GM12878 (cell line): ENCODE results near the gene MDGA2. TPM values are rescaled to one million over a fixed set of nuclear protein-coding genes. Genes with fewer than 3 reads are reported as not detected.

Experiments
- ATAC-seq: fragments of 200-7000 bp; cut with Tn5 transposase; 3 replicates; pipeline ENCODE4 v1.9.1; 2020; ENCODE audit warnings: mild to moderate bottlenecking, moderate library complexity
- BruUV-seq: library from RNA; stranded (reverse); fragments of 400-500 nt; replicated peaks from 2 replicates; lab custom pipeline; 2021; lab: Mats Ljungman, UMichigan
- CTCF ChIA-PET: fragments of 300-600 bp; sonication (Branson Sonifier 250); formaldehyde crosslinking; extraction: SDS; loops from one replicate; lab custom pipeline; 2021; ENCODE audit warnings: inconsistent platforms; lab: Yijun Ruan, JAX
- POLR2A ChIA-PET: fragments of 350-600 bp; formaldehyde crosslinking; extraction: SDS; loops from one replicate; lab custom pipeline; 2021; ENCODE audit warnings: inconsistent platforms; lab: Charles Lee
- RAD21 ChIA-PET: fragments of 300-600 bp; sonication (Branson Sonifier 250); formaldehyde crosslinking; loops from one replicate; lab custom pipeline; 2023; ENCODE audit warnings: antibody characterized with exemption; ENCODE audit not compliant: unreplicated experiment; lab: Charles Lee
- SMC1A ChIA-PET: fragments of 300-600 bp; sonication (Branson Sonifier 250); formaldehyde crosslinking; loops from one replicate; lab custom pipeline; 2023; ENCODE audit not compliant: unreplicated experiment, uncharacterized antibody; lab: Charles Lee
- DNase-seq: peaks from one replicate; pipeline ENCODE4 v3.0.0-alpha.2; 2011; ENCODE audit warnings: low read depth, low spot score
- FAIRE-seq: peaks from 3 replicates; lab custom pipeline; 2011; peaks lifted over from hg19 to GRCh38; lab: Jason Lieb, UNC
- H2AFZ ChIP-seq: 2 replicates; pipeline ENCODE4 v1.6.0; 2011; ENCODE audit warnings: low read depth, low read length, control low read depth; ENCODE audit not compliant: control insufficient read depth
- H3K27ac ChIP-seq: 2 replicates; pipeline ENCODE4 v1.5.1; 2011; ENCODE audit warnings: control low read depth; ENCODE audit not compliant: control insufficient read depth, insufficient read depth
- H3K27me3 ChIP-seq, 2 experiments: replicated peaks in 1 of 2; 2 replicates each; pipeline versions ENCODE4 v1.6.0 to v1.6.1; 2011; ENCODE audit warnings: low read length in 1 of 2; ENCODE audit not compliant: control insufficient read depth in 2 of 2, insufficient read depth in 2 of 2
- H3K36me3 ChIP-seq, 2 experiments: 2 replicates each; pipeline ENCODE4 v1.5.1; 2011; ENCODE audit warnings: low read length in 1 of 2; ENCODE audit not compliant: control insufficient read depth in 2 of 2, insufficient read depth in 2 of 2
- H3K4me1 ChIP-seq: 2 replicates; pipeline ENCODE4 v1.6.1; 2011; ENCODE audit warnings: mild to moderate bottlenecking, low read length, moderate library complexity, mixed read lengths; ENCODE audit not compliant: control insufficient read depth, insufficient read depth
- H3K4me2 ChIP-seq: 2 replicates; pipeline ENCODE4 v1.6.0; 2011; ENCODE audit warnings: control low read depth; ENCODE audit not compliant: control insufficient read depth, insufficient read depth
- H3K4me3 ChIP-seq: fragments of 200-600 bp; sonication (generic); 2 replicates; pipeline ENCODE4 v1.5.1; 2016
- H3K79me2 ChIP-seq: 2 replicates; pipeline ENCODE4 v1.6.0; 2011; ENCODE audit warnings: low read length; ENCODE audit not compliant: control insufficient read depth, insufficient read depth
- H3K9ac ChIP-seq: 2 replicates; pipeline ENCODE4 v1.8.0; 2011; ENCODE audit warnings: low read length, control low read depth, mixed read lengths; ENCODE audit not compliant: control insufficient read depth, insufficient read depth
- H3K9me3 ChIP-seq: replicated peaks from 3 replicates; pipeline ENCODE4 v1.5.1; 2011; ENCODE audit warnings: mild to moderate bottlenecking, low read length; ENCODE audit not compliant: control insufficient read depth, insufficient read depth
- H4K20me1 ChIP-seq: 2 replicates; pipeline ENCODE4 v1.6.0; 2011; ENCODE audit not compliant: control insufficient read depth, insufficient read depth
- IRF5 ChIP-seq: fragments of 450-650 bp; IDR thresholded peaks from 2 replicates; pipeline ENCODE4 v1.6.1; 2017; ENCODE audit warnings: borderline replicate concordance
- KAT2A ChIP-seq: conservative IDR thresholded peaks from 2 replicates; pipeline ENCODE4 v1.6.1; 2011; ENCODE audit warnings: low read depth, low read length; ENCODE audit not compliant: control insufficient read depth
- PBX3 ChIP-seq: IDR thresholded peaks from 2 replicates; pipeline ENCODE4 v1.6.1; 2011; ENCODE audit warnings: mild to moderate bottlenecking, low read depth, low read length, moderate library complexity; ENCODE audit not compliant: insufficient replicate concordance
- PML ChIP-seq: IDR thresholded peaks from 2 replicates; pipeline ENCODE4 v1.6.1; 2012; ENCODE audit warnings: low read length, inconsistent platforms
- SIN3A ChIP-seq: IDR thresholded peaks from 2 replicates; pipeline ENCODE4 v1.6.1; 2012; ENCODE audit warnings: low read depth, low read length, improper control_type of control experiment
- ZNF384 ChIP-seq: IDR thresholded peaks from 2 replicates; pipeline ENCODE4 v1.6.1; 2012; ENCODE audit warnings: low read depth, mild to moderate bottlenecking, low read length, improper control_type of control experiment, borderline replicate concordance
- ZNF687 ChIP-seq: fragments of 450-650 bp; IDR thresholded peaks from 2 replicates; pipeline ENCODE4 v1.6.1; 2017; ENCODE audit warnings: mild to moderate bottlenecking, moderate library complexity
- WGBS: methylation state at CpG from one replicate; pipeline ENCODE4 v1.1.6; 2016; ENCODE audit warnings: low lambda C conversion rate; ENCODE audit not compliant: insufficient replicate concordance, insufficient coverage; ENCODE audit errors: missing lambda C conversion rate; 5-methylcytosine and 5-hydroxymethylcytosine counted together
- in situ Hi-C: fragments of 300-500 bp; cut with MboI; formaldehyde crosslinking; loops from 9 replicates; pipeline ENCODE4 v1.14.3; 2018; ENCODE audit warnings: mixed read lengths
- intact Hi-C: fragments of 100-400 bp; cut with micrococcal nuclease; formaldehyde crosslinking; loops from one replicate; pipeline ENCODE4 v1.14.2; 2022; ENCODE audit not compliant: unreplicated experiment
- polyA plus RNA-seq, 11 experiments: library from polyadenylated mRNA; depleted of rRNA in 4 of 11; unstranded in 6 of 11; stranded (reverse) in 5 of 11; fragments of >200 nt; fragmentation: Nextera tagmentation in 4 of 11; fragmentation: Illumina TruSeq in 1 of 11; extraction: Ambion mirVana in 4 of 11; extraction: Trizol in 1 of 11; gene quantifications; 1 replicate in 1 of 11; 2 replicates in 10 of 11; pipeline versions ENCODE4 v1.2.1 to v1.2.3, GENCODE V29; 2011 to 2016; ENCODE audit warnings: inconsistent platforms in 2 of 11, missing spikeins in 2 of 11, low read depth in 1 of 11
- total RNA-seq, 4 experiments: library from RNA; depleted of rRNA in 3 of 4; stranded (reverse); fragments of >200 nt in 3 of 4; fragmentation: Illumina TruSeq in 1 of 4; extraction: Trizol in 1 of 4; gene quantifications; 2 replicates each; pipeline versions ENCODE4 v1.2.1 to v1.2.3, GENCODE V29; 2013 to 2021

Gene MDGA2
- total and polyA plus RNA-seq, 10 of the 15 experiments (the other 5 are each of a cell fraction or from before 2014, with no cell fraction given), result not detected

- ChIA-PET RAD21 (no interaction called here), SMC1A (no interaction called here), CTCF (interaction anchor here (0.7 kb wide), 1 partner anchor 21 kb away, joined by 3 read pairs; no protein-coding TSS in a partner anchor), POLR2A (no interaction called here)
- Histone ChIP-seq H4K20me1 (no peaks in the 10 kb centered on the region), H3K36me3 (no peaks in the 10 kb centered on the region), H3K4me2 (no peak overlapping the region), H2AFZ (no peak overlapping the region), H3K4me1 (no peaks in the 10 kb centered on the region), H3K4me3 (no peak overlapping the region), H3K79me2 (no peaks in the 10 kb centered on the region), H3K9ac (no peak overlapping the region), H3K27me3 (no peaks in the 10 kb centered on the region), H3K9me3 (no peaks in the 10 kb centered on the region)
- no peak for ATAC-seq
- FAIRE-seq, result no peak
- intact Hi-C loops, result no loop called here
- no peak for DNase-seq
- no TSS peak for BruUV-seq
- in situ Hi-C loops, result no loop called here
- WGBS, result 0% methylated on average over 2 of the region's 2 CpGs
- no peak for TF ChIP-seq PBX3
- TF ChIP-seq ZNF384, result no peak
- TF ChIP-seq IRF5, result no peak
- TF ChIP-seq SIN3A, result no peak
- TF ChIP-seq, all 136 proteins: peak for 0
- H3K27ac ChIP-seq, result no peak overlapping the region
Observed at GRCh38 chr14:47257013-47257412, 418.4 kb downstream of the MDGA2 start.

GRCh38 chr14:47252802-47253201, 422.6 kb downstream of the MDGA2 start:
- no peak for ATAC-seq
- H3K27me3 ChIP-seq, result no peaks in the 10 kb centered on the region
- ChIA-PET RAD21 (no interaction called here), POLR2A (no interaction called here), SMC1A (no interaction called here), CTCF (no interaction called here)
- TF ChIP-seq ZNF687 (no peak), PML (no peak), KAT2A (no peak)
- H4K20me1 ChIP-seq, result no peaks in the 10 kb centered on the region
- WGBS, result 28% methylated on average over 4 of the region's 4 CpGs
- no peaks in the 10 kb centered on the region for H3K4me1 ChIP-seq
- intact Hi-C loops, result no loop called here
- in situ Hi-C loops, result no loop called here
- no peaks in the 10 kb centered on the region for H3K79me2 ChIP-seq
- no peak for FAIRE-seq
- no peak for DNase-seq
- no peaks in the 10 kb centered on the region for H3K9me3 ChIP-seq
- no peak overlapping the region for H3K27ac ChIP-seq
- H3K36me3 ChIP-seq, result no peaks in the 10 kb centered on the region
- H2AFZ ChIP-seq, result no peak overlapping the region
- no peak overlapping the region for H3K4me2 ChIP-seq
- no peak overlapping the region for H3K9ac ChIP-seq
- no peak overlapping the region for H3K4me3 ChIP-seq
- BruUV-seq, result no TSS peak
